Activated T-cell treated with anti-CD3 and anti-CD28 coated beads for 1 hour (primary cell): ENCODE measurements around the gene E2F7.
"Not testable (repeated sequence)": the region's sequence is repeated elsewhere in the genome, so short reads cannot be mapped to it uniquely, and the experiment has no call there.

Source experiments
- DNase-seq: peaks from one replicate; pipeline ENCODE4 v3.0.0-alpha.2; 2020; ENCODE audit warnings: low read depth

E2F7 gene

DNA sequence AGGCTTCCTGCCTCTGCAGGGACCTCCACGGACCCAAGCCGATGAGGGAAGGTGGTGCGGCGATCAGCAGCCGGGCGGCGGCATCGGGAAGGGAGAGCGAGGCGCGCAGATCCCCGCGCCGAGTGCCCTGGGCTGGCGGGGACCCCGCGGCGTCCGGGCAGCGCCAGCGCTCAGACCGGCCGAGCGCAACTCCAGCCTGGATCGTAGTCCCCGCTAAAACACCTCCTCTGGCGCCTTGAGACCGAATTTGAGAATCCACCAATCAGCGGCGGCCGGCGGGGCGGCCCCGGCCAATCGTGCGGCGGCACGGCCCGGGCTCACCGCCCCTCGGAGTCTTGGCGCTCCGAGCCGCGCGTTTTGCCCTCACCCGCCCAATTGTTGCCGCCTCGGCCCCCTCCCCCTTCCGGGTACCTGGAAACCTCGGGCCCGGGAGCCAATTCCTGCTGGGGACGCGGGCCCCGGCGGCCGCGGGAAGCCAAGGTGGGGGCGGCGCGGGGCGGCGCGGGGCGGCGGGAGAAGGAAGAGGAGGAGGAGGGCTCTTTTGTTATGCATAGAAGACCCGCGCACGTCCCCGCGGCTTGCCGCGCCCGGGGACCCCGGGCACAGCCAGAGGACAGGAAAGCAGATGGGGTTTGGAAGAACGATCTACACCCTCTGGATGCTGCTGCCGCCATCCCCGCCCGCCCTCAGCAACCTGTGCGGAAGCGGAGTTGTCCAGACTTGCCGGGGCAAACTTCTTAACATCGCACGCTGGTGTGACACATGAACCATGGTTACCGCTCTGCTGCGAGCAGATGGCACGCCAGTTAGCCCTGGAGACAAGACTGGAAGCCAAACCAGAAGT lies at the start of gene E2F7:
Gene E2F7 (minus strand): TSS at position 209 of the 844 bp plus-strand sequence. CDS start 934 bp downstream, outside the sequence.
- peak; percentile 63 for DNase-seq

- DNase-seq, result no peak
These were observed 48.6 kb upstream of the E2F7 start for GRCh38 chr12:77113971-77114370.

DNA sequence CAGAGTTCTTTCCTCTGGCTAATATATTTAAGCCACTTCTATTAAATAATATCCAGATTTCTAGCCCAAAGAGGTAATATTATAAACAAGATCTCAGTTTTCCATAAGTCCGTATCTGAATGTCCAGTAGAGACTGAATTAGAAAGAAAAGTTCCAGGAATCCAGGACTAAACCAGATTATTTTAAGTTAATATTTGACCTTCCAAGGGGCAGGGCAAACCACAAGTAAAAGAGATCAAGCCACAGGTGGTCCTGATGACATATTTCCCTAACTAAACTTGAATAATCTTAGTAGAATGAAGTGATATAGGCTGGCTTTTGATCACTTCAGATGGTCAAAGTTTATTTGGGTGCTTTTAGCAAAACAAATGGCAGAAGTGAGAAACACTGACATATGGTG lies 43.3 kb upstream of the E2F7 start:
- DNase-seq, result no peak

DNA sequence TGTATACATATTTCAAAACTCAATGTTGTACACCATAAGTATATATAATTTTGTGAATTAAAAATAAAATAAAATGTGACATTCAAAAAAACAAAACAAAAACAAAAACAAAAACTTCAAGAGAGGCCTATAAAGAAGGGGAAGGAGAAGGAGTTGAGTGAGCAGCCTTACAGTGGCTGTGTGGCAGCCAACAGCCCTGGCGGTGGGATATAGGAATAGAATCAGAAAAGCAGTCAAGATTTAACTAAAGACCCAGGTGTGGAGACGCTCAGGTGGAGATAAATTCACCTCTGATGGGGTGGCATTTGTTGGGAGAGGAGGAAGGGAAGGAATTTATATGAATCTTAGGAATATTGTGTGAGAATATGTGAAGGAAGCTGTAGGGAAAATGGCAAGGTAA lies 41.8 kb upstream of the E2F7 start:
- no peak for DNase-seq

DNA sequence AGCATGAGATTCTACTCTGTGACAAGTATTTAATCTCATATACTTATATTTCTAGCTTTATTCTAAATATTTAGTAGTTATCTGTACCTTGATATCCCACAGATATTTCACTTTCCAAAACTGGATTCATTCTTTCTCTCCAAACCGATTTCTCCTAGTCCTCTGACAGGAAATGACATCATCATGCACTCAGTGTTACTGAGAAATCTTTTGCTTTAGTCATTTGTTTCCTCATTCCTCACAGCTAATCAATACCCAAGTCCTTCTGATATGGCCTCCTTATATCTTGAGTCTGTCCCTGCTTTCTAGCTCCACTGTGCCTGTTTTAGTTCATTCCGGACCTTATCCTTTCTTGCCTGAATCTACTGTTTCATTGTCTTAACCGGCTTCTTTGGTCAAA lies 39.4 kb upstream of the E2F7 start:
- DNase-seq, result no peak

GRCh38 chr12:77104286-77104685 lies 38.9 kb upstream of the E2F7 start:
- no peak for DNase-seq

GRCh38 chr12:77102691-77103090 lies 37.3 kb upstream of the E2F7 start:
- DNase-seq, result no peak

GRCh38 chr12:77102123-77102522 lies 36.8 kb upstream of the E2F7 start:
- DNase-seq, result no peak

DNA sequence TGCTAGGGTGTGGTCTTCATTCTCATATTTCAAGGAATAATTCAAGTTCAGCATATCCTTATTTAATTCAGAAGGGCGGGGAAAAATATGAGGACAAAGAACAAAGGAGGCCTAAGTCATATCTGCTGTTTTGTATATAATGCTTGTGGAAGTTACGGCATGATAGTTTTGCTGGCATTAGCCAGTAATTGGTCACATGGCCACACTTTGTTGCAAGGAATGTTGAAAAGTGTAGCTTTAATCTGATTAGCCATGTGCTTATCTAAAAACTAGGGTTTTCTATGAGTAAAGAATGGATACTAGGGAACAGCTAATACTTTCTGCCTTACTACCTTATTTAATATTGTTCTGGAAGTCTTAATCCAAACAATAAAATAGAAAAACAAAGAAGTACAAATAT lies 34.4 kb upstream of the E2F7 start:
- DNase-seq, result no peak

DNA sequence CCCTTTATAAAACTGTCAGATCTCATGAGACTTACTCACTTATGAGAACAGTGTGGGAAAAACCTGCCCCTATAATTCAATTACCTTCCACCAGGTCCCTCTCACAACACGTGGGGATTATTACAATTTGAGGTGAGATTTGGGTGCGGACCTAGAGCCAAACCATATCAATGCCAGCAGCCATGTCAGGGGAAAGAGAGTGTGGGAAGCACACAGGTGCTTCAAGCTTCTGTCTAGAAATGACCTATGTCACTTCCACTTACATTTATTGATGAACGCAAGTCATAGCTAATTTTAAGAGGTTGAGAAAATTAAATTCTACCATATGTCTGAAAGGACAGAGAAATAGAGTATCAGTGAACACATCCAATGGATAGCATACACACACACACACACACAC lies 32.5 kb upstream of the E2F7 start:
- DNase-seq, result no peak

DNA sequence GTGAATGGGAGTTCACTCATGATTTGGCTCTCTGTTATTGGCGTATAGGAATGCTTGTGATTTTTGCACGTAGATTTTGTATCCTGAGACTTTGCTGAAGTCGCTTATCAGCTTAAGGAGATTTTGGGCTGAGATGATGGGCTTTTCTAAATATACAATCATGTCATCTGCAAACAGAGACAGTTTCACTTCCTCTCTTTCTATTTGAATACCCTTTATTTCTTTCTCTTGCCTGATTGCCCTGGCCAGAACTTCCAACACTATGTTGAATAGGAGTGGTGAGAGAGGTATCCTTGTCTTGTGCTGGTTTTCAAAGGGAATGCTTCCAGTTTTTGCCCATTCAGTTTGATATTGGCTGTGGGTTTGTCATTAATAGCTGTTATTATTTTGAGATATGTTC lies 26.9 kb upstream of the E2F7 start:
- not testable (repeated sequence) for DNase-seq

DNA sequence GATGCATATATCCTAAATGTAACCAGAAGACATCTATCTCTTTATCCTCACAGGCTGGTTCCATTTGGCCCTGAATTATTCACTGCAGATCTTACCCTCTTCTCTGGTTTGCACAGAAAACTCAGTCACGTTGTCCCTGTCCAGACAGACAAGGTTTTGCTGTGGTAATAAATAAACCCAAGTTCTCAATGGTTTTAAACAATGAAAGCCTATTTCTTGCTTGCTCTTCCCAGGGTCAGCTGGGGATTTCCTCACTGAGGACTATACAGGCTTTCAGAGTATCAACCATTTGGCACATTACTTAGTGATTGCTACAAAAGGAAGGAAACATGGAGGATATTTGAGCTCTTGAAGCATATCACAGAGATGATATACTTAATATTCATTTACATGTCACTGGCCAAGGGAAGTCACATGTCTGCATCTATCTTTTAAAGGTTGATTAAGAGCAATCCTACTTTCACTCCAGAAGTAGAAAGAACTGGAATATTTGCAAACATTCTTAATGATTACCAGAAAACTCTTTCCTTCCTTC lies 24.4 kb upstream of the E2F7 start:
- no peak for DNase-seq

DNA sequence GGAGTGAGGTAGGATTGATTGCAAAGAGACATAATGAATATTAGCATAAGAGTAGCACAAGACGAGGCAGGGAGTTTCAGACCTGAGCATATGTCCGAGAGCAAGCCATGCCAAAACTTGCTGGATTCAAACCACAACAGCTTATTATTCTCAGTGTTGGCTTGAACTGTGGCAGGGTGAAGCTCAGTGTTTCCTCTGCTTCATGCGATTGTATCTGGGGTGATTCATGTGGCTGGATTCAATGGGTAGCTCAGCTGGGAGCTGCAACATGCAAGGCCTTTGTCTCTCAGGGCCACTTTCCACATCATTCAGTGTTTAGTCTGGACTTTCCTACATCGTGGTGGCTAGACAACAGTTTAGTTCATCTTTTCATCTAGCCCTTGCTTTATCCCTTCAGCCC lies 22.1 kb upstream of the E2F7 start:
- DNase-seq, result no peak

DNA sequence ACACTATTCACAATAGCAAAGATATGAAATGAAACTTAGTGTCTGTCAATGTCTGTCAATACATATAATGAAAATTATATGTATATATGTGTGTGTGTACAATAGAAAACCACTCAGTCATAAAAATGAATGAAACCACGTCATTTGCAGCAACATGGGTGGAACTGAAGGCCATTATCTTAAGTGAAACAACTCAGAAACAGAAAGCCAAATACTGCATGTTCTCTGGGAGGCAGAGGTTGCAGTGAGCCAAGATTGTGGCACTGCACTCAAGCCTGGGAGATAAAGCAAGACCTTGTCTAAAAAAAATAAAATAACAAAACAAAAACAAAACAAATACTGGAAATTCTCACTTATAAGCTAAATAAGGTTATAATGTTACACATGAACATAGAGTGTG lies 16.7 kb upstream of the E2F7 start:
- no peak for DNase-seq

GRCh38 chr12:77079631-77080030 lies 14.3 kb upstream of the E2F7 start:
- DNase-seq, result no peak

- DNase-seq, result no peak
These were observed 12.9 kb upstream of the E2F7 start for GRCh38 chr12:77078231-77078630.

- DNase-seq, result no peak
These were observed 11.5 kb upstream of the E2F7 start for GRCh38 chr12:77076886-77077285.

- not testable (repeated sequence) for DNase-seq
These were observed 8.5 kb upstream of the E2F7 start for GRCh38 chr12:77073894-77074293.

GRCh38 chr12:77072833-77073495 lies 7.6 kb upstream of the E2F7 start:
- DNase-seq, result no peak

- DNase-seq, result no peak
These were observed 5.6 kb upstream of the E2F7 start for GRCh38 chr12:77070800-77071449.

GRCh38 chr12:77070382-77070781 lies 5.0 kb upstream of the E2F7 start:
- no peak for DNase-seq

DNA sequence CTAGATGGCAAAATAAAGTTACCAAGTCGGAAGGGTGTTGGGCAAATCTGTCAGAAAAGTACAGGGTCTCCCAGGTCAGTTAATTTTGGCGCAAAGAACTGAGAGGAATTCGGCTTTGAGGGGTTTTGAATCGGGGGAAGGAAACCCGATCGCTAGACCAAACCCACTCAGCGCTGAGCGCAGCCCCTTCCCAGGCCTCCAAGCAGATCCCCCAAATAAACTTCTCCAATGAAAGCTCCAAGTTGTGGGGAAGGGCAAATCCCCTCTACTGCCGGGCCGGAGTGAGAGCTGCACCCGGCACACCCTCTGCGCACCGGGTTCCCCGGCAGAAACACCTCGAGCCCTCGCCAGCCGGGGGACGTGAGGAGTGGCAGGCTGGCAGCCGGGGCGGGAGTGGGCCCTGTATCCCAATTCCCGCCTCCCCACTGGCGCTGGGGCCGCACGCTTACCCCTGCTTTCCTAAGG lies 441 bp downstream of the E2F7 start:
- DNase-seq, result peak; percentile 1
